ENCODE results near the gene CDK11A.
"Not testable (repeated sequence)": the region's sequence is repeated elsewhere in the genome, so short reads cannot be mapped to it uniquely, and the experiment has no call there.

CDK11A gene

DNA sequence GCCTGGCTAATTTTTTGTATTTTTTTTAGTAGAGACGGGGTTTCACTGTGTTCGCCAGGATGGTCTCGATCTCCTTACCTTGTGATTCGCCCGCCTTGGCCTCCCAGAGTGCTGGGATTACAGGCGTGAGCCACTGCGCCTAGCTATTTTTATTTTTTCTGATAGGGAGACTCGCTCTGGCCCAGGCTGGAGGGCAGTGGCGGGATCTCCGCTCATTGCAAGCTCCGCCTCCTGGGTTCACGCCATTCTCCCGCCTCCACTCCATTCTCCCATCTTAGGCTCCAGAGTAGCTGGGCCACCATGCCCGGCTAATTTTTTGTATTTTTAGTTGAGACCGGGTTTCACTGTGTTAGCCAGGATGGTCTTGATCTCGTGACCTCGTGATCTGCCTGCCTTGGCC lies 1.9 kb upstream of the CDK11A start:
- DNase-seq (ENCODE audit: low spot score): not testable (repeated sequence)

DNA sequence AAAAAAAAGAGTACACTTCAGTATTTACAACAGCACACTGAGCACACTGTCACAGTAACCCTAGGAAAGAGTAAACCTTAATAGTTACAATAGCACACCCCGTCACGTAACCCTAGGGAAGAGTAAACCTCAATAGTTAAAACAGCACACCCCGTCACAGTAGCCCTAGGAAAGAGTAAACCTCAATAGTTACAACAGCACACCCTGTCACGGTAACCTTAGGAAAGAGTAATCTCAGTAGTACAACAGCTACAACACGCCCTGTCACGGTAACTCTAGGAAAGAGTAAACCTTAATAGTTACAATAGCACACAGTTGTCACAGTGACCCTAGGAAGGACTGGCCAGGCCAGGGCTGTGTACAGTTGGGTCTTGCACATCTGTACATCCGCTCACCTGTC lies 3.0 kb downstream of the CDK11A start:
- no peak for DNase-seq (ENCODE audit: low spot score)

DNA sequence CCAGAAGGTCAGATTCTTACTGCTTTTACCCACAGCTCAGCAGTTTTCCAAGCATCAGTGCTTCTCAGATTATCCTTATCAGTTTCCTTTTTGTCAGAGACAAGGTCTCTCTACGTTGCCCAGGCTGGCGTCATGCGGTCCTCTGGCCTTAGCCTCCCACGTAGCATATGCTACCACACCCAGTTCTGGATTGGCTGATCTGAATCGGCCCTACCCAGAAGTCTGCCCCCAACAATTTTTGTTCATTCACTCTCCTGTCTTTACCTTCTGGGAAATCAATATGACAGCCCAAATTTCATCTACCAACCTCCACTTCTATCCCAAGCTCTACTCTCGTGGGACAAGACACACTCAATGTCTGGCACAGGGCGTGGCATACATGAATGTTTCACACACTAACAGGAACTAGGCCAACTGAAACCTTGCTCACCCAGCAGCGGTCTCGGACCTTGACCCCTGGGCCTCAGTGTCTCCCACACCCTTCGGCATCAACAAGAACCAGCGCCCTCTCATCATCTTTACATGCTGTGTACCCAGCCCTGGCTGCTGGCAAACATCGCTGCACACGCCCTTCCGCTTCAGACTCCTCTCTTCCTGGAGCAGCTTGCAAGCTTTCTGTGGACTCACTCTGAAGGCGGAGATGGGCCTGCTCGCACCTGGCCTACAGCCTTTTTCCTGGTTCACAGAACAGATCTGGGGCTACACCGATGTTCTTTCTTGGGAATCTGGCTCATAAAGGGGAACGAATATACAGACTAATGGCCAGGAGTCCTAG lies 8.9 kb downstream of the CDK11A start:
- DNase-seq (ENCODE audit: low spot score): not testable (repeated sequence)

DNA sequence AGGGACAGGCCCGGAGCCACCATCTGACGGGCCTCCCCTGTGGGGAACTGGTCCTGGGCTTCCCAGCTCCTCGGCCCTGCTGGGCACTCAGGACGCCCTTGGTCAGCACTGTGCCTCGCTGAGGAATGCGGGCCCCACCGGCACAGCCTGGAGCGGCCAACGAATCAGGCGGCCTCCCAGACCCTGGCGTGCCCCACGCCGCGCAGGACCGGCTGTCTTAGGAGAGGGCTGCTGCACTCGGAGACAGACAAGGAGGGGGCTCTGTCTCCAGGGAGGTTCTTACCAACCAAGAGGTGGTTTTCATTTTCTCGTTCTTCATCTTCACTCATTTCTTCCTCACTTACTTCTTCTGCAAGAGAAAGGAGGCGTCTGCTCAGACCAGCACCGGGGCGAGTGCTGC lies 16.3 kb downstream of the CDK11A start:
- DNase-seq (ENCODE audit: low spot score): not testable (repeated sequence)

DNA sequence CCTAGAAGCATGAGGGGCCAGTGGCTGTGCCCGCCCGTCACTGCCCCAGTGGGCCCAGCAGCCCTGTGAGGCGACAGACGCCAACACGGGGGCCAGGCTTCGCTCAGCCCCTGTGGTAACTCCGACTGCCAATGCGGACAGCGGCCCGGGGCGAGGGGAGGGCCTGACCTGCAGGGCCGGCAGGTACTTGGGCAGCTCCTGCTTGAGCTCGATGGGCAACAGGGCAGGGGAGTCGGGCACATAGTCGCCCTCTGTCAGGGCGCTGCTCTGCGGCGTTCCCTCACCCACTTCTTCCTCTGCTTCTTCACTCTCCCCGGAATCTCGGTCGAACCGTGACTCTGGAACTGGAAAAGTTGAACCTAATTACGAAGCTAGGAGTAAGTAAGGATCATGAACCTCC lies 16.9 kb downstream of the CDK11A start:
- not testable (repeated sequence) for DNase-seq (ENCODE audit: low spot score)

DNA sequence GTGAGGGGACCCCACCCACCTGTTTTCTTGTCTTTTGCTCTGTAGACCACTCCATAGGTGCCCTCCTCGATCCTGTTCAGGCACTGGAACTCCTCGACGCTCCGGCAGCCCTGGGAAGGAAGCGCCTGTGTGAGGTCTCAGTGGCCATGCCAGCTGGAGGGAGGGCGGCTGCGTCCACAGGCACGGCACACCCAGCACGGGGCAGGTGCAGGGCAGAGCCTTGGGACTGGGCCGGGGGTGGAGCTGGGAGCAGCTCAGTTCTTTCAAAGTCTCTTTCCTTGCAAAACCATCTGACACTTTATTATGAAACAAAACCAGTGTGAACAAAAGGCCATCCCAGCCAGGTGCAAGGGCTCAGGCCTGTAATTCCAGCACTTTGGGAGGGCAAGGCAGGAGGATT lies 18.5 kb downstream of the CDK11A start:
- not testable (repeated sequence) for DNase-seq (ENCODE audit: low spot score)

DNA sequence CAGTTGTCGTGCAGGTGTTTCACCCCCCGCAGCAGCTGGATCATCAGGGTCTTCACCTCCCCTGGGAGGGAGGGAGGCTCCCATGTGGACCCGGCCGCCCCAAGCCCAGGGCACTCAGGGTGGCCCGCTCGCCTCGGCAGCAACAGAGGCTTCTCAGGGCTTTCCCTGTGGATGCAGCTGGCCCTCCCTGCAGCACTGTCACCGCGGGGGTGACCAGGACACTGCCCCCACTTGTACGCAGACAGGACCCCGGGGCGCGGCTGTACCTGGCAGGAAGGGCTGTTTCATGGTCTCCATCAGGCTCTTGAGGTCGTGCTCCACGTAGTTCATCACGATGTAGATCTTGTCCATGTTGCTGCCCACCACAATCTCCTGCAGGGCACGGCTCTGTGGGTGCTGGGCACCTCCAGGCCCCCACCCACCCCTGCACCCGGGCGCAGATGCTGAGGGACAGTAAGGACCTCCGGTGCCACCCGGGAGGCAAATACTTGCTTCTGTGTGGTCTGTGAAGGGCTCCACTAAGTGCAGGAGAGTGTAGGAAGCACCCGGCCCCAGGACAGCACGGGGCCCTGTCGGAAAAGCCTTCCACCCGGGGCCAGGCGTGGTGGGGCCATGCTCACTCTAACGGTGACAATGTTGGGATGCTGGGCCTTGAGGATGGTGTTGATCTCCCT lies 19.7 kb downstream of the CDK11A start:
- not testable (repeated sequence) for DNase-seq (ENCODE audit: low spot score)

DNA sequence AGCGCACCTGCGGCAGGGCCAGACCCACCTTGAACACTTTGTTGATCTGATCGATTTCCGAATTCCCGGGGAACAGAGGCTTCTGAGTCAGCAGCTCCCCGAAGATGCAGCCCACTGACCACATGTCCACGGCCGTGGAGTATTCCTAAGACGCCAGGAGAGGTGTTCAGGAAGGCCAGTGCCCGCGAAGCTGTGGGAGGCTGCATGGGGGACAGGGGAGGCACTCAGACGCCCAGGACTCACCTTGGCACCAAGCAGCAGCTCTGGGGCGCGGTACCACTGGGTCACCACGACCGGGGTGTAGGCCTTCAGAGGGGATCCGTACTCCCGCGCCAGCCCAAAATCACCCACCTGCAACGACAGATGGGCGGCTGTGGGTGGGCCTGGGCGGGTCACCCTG lies 20.4 kb downstream of the CDK11A start:
- DNase-seq (ENCODE audit: low spot score): no peak

DNA sequence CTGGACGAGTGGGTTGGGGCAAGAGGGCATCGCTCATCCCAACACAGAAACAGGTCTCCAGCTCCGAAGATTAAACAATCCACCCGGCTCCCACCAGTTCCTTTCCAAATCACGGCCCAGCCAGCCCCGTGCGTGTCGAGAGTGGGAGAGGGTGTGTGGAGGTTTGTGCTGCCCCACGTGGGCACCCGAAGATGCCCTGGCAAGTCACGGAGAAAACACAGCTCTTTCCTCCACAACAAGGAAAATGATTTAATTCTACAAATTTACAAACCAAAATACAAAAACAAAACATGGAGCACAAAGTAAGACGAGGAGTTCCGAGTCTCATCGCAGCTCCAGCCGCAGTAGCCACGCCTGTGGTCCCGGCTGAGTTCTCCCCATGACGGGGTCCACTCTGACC lies 21.7 kb downstream of the CDK11A start:
- DNase-seq (ENCODE audit: low spot score): not testable (repeated sequence)

DNA sequence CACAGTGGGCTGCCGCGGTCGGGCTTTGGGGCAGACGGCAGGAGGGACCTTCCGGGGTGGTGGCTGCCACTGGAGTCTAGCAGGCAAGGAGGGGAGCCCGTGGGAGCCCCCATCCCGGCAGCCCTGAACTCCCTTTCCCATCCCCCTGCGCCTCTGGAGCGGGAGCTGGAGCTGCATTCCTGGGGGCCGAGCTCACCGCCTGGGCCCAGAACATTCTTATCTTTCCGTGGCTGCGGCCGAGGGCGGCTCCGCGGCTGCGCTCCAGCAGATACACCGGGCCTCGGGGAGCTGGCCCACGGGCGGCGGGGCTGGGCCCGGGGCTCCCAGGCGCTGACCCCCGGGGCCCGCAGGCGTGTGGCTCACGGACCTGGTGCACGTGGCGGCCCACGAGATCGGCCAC lies 23.6 kb downstream of the CDK11A start:
- DNase-seq (ENCODE audit: low spot score): not testable (repeated sequence)

DNA sequence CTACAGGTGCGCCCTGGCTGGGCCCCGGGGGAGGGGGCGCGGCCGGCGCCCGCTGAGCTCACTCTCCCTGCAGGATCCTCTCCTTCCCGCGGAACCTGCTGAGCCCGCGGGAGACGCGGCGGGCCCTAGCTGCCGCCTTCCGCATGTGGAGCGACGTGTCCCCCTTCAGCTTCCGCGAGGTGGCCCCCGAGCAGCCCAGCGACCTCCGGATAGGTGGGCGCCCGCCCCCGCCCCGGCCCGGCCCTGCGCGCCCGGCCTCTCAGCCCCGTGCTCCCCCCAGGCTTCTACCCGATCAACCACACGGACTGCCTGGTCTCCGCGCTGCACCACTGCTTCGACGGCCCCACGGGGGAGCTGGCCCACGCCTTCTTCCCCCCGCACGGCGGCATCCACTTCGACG lies 24.1 kb downstream of the CDK11A start:
- not testable (repeated sequence) for DNase-seq (ENCODE audit: low spot score)

DNA sequence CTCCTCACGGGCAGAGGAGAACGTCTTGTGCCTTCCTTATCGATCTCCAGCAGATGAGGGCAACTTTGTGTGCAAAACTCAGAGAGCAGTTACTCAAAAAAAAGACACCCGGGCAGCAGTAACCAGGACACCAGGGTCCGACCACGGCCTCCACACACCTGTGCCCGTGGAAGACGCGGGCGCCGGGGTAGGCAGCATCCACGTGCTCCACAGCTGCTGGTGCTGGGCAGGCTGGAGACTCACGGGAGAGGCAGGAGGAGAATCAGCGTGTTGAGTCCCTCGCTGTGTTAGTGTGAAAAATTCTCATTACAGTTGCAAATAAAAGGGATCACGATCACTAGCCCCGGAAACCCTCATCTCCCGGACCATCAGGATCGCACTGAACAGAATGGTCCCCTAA lies 25.1 kb downstream of the CDK11A start:
- DNase-seq (ENCODE audit: low spot score): not testable (repeated sequence)

DNA sequence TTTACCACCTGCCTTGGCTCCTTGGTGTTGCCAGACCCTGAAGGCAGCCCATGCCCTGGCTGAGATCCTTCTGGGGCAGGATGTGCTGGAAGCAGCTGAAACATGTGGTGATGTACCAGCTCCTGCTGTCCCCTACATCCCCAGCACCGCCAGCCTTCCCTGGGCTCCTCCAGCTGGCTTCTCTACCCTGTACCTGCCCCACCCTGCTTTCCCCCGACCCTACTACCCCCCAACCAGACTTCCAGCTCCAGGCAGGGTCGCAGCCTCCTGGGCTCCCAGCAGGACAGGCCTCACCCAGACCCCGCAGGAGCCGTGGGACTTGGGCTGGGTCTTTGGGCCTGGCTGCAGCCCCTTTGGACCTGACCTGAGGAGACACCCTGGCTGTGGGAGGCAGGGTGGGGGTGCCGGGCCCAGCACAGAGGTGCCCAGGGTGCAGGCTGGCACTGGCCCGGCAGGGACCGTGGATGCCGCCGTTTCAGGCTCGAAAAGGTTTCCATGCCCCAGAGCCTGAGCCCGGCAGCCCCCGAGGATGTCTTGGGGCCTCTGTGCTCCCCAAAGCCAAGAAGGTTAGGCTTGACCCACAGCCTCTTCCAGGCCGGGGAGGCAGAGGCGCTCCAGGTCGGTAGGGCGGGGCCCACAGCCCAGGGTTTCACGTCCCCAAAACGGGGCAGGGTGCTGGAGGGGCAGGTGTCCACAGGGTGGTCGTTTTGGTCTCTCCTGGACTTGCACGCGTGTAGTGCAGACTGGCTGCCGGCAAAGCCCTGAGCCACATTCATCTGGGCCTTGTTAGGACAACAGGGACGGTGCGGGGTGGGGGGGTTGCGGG lies 26.6 kb downstream of the CDK11A start:
- DNase-seq (ENCODE audit: low spot score): not testable (repeated sequence)

DNA sequence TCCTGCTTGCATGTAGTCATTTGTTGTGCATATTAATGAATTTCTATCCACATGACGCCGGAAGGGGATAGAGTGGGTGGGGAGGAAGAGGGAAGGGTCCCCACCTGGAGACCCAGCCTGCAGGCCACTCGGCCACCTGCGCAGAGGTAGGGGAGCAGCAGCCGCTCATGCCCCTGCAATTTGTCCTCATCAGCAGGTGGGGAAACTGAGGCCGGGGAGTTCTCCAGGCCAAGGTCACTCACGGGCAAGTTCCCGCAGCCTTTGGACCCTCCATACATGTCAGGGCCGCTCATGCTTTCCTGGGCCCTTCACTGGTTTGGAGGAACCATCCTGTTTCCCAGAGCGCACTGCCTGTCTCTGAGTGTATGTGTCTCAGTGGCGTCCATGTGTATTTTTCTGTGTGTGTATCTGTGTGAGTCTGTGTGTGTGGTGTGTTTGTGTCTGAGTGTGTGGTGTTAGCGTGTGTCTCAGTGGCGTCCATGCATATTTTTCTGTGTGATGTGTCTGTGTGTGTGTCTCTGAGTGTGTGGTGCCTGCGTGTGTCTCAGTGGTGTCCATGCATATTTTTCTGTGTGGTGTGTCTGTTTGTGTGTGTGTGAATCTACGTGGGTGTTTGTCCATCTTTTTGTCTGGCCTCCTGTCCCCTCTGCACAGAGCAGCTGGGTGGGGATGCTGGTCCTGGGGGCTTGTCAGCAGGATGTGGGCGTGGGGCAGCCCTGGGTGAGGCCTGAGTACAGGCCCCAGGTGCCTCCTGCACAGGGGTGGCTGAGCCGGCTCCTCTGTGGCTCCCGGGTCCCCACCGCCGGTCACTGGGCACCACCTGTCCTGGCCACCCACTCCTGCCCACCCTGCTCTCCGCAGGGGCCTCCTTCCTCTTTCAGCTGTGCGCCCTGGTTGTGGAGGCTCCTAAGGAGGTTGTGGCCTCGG lies 27.5 kb downstream of the CDK11A start:
- not testable (repeated sequence) for DNase-seq (ENCODE audit: low spot score)

DNA sequence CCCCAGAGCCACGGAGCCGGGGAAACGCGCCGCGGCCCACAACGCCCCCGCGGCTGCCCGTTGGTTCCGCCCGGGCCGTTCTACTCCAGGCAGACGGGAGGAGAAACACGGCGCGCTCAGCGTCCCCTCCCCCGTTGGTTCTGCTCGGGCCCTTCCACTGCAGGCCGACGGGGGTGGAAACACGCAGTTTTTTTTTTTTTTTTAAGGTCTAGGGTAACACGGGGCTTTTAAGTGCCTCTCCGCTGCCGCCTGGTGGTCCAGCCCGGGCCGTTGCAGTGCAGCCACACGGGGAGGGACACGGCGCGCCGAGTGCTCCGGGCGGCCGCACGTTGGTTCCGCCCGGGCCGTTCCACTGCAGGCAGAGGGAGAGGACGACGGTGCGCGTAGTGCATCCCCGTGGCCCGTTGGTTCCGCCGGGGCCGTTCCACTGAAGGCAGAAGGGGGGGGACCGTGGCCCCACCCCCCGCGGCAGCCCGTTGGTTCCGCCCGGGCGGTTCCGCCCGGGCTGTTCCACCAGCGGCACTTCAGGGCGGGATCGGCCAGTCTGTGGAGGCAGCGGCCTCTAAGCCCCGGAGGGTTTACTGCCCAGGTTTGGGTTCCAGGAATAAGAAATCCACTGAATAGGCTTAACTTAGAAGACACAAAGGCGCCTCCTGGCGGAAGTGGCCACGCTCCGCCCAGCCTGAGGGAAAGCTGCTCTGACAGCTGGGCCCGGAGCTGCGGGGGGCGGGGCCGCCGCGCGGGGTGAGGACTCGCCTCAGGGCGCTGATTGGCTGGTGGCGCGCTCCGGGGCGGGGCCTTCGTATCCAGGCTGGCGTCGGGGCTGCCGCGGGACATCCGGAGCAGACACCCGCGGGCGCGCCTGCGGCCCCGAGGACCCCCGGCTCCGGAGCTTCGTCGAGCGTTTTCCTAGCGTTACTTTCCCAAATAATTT lies 31.2 kb downstream of the CDK11A start, which contains the start of gene SLC35E2B:
SLC35E2B (minus strand) TSS at position 82 of the 934 bp plus-strand sequence. CDS start 16,096 bp downstream, outside the sequence.
- DNase-seq (ENCODE audit: low spot score): not testable (repeated sequence)

DNA sequence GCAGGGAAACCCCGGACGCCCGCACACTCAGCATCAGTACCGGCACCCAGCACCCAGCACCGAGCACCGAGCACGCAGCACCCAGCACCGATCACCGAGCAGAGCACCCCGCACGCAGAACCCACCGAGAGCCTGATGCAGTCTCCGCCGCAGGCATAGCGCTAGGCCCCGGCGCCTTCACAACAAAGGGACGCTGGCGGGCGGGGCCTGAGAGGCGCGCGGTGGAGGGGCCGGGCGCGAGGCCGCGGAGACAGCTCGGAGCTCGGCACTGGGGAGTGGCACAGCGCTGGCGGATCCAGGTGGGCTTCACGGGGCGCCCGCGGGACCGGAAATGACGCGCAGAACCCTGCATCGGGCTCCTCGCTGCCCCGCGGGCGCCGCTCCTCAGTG lies 31.8 kb downstream of the CDK11A start:
- DNase-seq (ENCODE audit: low spot score): not testable (repeated sequence)

DNA sequence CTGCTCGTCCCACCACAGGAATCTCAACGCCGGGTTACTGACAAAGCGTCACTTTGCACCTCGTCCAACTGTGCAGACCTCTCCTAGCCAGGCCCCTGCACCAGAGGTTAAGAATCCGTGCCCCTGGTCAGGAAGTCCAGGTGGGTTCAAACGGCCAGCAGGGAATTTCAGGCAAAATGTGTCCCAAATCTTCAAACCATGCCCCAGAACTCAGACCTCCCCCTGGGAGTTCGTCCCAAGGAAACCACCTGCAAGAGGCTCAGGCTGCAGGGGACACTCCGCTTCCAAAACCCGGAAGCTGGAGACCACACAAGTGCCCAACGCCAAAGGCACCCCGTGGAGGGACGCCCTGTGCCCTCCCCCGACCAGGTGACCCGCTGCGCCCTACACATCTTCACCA lies 32.7 kb downstream of the CDK11A start:
- DNase-seq (ENCODE audit: low spot score): not testable (repeated sequence)

DNA sequence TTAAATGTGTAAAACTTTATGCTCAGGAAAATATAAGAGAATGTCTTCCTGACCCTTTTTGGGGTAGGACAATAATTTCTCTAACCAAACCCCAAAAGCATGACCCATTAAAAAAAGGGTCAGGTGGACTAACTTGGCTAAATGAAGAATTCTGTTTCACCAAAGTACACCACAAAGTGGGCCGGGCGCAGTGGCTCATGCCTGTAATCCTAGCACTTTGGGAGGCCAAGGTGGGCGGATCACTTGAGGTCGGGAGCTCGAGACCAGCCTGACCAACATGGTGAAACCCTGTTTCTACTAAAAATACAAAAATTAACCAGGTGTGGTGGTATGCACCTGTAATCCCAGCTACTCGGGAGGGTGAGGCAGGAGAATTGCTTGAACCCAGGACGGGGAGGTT lies 34.6 kb downstream of the CDK11A start:
- not testable (repeated sequence) for DNase-seq (ENCODE audit: low spot score)

DNA sequence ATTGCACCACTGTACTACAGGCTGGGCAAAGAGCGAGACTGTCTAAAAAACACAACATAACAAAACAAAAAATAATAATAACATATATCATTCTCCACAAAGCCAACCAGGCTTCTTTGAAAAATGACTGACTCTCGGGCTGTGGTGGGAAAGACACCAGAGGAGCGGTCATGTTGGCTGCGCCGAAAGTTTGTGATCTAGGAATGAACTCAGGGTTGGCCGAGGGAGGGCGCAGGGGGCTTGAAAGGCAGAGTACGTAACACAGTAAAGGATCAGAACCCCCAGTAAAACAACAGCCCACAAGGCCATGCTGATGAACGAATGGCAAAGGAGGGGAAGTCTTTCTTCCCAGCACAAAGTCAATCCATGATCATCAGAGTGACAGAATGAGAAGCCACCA lies 36.3 kb downstream of the CDK11A start:
- DNase-seq (ENCODE audit: low spot score): no peak

DNA sequence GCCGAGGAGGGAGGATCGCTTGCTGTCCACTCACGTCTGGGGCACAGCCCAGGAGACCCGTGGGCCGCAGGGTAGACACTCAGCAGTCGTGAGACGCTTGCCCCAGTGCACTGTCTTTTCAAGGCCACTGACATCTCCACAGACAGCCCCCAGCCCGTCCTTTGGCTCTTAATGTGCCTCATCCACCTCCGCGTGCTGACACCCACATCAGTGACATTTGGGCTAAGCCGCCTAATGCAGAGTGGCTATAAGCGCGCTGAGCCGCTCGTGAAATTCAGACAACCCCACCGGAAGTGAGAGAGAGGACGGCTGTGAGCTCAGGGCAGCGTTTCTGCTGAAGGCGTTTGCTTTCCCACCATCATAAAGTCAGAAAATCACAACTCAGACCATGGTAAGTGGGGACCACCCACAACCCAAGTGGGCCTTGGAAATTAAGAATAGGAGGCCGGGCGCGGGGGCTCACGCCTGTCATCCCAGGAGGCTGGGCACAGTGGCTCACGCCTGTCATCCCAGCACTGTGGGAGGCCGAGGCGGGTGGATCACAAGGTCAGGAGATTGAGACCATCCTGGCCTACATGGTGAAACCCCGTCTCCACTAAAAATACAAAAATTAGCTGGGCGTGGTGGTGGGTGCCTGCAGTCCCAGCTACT lies 40.0 kb downstream of the CDK11A start:
- DNase-seq (ENCODE audit: low spot score): no peak
